ENCODE data around the gene CXCL6. TPM values are rescaled to one million over a fixed set of nuclear protein-coding genes. Genes with fewer than 3 reads are reported as not detected.

The CXCL6 gene
- total and polyA plus RNA-seq, 3 experiments from 2014 or later, result not detected

DNA sequence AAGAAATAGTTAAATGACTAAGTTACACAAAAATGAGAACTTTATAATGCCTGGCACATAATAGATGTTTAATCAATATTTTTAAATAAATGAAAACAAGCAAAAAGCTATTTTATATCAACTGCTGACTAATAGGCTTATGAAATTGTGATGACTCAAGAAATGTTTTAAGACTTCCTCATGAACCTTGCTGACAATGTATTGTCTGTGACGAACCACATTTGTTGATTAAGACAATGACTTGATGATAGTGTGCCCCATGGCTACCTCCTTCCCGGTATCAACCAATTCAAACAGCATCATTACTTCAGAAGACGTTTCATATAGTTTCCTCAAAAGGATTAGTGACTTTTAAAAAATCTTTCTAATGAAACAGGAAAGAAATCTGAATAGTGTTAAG lies 7.9 kb downstream of the CXCL6 start:
- H3K4me1 Mint-ChIP-seq, result no peaks in the 10 kb centered on the region
- POLR2A ChIA-PET, result no interaction called here

DNA sequence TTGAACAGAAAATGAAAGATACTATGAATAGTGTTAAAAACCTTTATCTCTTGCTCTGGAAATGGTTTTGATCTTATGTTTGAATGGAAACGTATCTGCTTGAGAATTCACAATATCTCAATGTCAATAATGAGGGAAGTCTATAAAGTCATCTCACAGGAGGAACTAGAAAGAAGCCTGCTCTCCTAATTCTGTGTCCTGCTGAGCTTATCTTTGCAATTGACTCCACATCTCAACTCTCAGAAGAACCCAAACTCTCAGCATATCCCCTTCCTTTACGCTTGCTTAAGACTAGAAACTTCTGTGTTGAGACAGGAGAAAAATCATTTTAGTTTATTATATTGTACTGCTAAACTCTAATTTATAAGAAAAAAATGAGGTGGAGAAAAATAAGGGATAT lies 8.3 kb downstream of the CXCL6 start:
- Histone ChIP-seq H3K36me3 (ENCODE audit: insufficient read depth, low read length) (no peaks in the 10 kb centered on the region), H3K27me3 (ENCODE audit: insufficient read depth, low read length, poor library complexity, severe bottlenecking) (no peaks in the 10 kb centered on the region), H3K27ac (ENCODE audit: low read depth, low read length) (no peak overlapping the region), H3K4me3 (ENCODE audit: low read length) (no peak overlapping the region), H3K9me3 (ENCODE audit: low read length) (no peaks in the 10 kb centered on the region), H3K4me1 (ENCODE audit: insufficient read depth, low read length) (no peaks in the 10 kb centered on the region)
- H3K27ac Mint-ChIP-seq, result no peak overlapping the region
- CTCF ChIA-PET, result no interaction called here
- peaks cover 0 to 2% of the 10 kb centered on the region in 2 donors for H3K27me3 Mint-ChIP-seq
- no peaks in the 10 kb centered on the region for H3K4me1 Mint-ChIP-seq
- H3K36me3 Mint-ChIP-seq, result no peaks in the 10 kb centered on the region
- no peak for DNase-seq
- no peak overlapping the region for H3K4me3 Mint-ChIP-seq
- peaks cover 0 to 4% (median 1%) of the 10 kb centered on the region in 5 donors for H3K9me3 Mint-ChIP-seq
- POLR2A ChIA-PET, result no interaction called here

More for the DNA sequence above, 7.9 kb downstream of the CXCL6 start:
- no peak for DNase-seq
- CTCF ChIA-PET, result no interaction called here
- no peak overlapping the region for H3K27ac ChIP-seq (ENCODE audit: low read depth, low read length)
- Mint-ChIP-seq H3K27ac (no peak overlapping the region), H3K4me3 (no peak overlapping the region), H3K36me3 (no peaks in the 10 kb centered on the region), H3K9me3 (peaks cover 0 to 5% (median 1%) of the 10 kb centered on the region in 5 donors), H3K27me3 (peaks cover 0 to 2% of the 10 kb centered on the region in 2 donors)
- H3K9me3 ChIP-seq (ENCODE audit: low read length), result no peaks in the 10 kb centered on the region
- no peaks in the 10 kb centered on the region for H3K36me3 ChIP-seq (ENCODE audit: insufficient read depth, low read length)
- no peaks in the 10 kb centered on the region for H3K27me3 ChIP-seq (ENCODE audit: insufficient read depth, low read length, poor library complexity, severe bottlenecking)
- no peaks in the 10 kb centered on the region for H3K4me1 ChIP-seq (ENCODE audit: insufficient read depth, low read length)
- no peak overlapping the region for H3K4me3 ChIP-seq (ENCODE audit: low read length)

DNA sequence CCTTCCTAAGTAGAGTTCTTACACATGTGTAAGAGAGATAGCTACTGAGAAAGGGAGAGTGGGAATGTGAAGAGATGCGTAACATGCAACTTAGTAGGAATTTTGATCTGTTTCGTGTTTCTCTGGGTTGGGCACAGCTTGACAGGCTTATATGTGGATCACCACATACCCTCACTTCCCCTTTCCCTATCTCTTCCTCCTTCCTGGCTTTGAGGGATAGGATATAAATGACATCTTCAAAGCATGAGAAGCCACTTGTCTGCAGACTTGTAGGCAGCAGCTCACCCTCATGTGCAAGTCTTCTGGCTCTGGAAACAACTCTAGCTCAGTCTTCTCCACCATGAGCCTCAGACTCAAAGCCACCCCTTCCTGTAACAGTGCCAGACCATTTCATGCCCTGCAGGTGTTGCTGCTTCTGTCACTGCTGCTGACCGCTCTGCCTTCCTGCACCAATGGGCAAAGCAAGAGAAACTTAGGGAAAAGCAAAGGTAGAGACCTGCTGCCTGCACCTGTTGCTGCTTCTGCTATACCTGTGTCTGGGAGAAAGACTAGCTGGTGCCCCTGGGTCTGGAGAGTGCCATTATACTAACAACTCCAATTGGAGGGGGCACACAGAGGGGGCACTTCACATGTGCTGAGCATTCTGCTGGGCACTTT lies 11.2 kb downstream of the CXCL6 start:
- Mint-ChIP-seq H3K4me3 (no peak overlapping the region), H3K36me3 (no peaks in the 10 kb centered on the region), H3K27me3 (peaks cover 0 to 2% of the 10 kb centered on the region in 2 donors), H3K4me1 (no peaks in the 10 kb centered on the region), H3K27ac (peak overlapping the region in 1 of 8 donors; percentile 47), H3K9me3 (peaks cover 0 to 4% (median under 1%) of the 10 kb centered on the region in 5 donors)
- ChIA-PET POLR2A (no interaction called here), CTCF (no interaction called here)
- Histone ChIP-seq H3K27ac (ENCODE audit: low read depth, low read length) (no peak overlapping the region), H3K27me3 (ENCODE audit: insufficient read depth, low read length, poor library complexity, severe bottlenecking) (no peaks in the 10 kb centered on the region), H3K4me3 (ENCODE audit: low read length) (no peak overlapping the region), H3K4me1 (ENCODE audit: insufficient read depth, low read length) (no peaks in the 10 kb centered on the region), H3K9me3 (ENCODE audit: low read length) (no peaks in the 10 kb centered on the region), H3K36me3 (ENCODE audit: insufficient read depth, low read length) (no peaks in the 10 kb centered on the region)
- DNase-seq, result no peak

DNA sequence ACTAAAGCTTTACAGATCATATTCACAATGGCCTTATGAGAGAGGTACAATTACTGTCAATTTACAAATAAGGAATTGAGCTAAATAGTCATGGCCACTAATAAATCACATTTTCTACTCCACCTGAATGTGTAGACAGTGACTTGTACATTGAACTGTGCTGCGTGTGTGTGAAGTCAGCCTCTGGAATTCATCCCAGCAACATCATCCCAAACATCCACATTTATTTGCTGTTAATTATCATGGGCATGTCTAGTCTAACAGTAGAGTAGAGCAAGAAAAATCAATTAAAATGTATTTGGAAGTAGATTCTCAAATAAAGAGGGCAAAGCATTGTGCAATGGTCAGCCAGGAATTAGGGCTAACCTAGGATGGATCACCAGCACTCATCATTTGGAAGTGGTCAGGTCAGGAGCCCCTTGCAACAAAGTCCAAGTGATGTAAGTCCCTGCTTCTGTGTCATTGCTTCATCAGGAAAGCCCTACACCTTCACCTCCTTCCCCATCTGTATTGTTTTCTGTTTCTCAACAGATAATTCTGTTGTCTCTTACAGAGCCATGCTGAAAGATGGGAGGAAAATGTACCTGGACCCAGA lies 11.8 kb downstream of the CXCL6 start:
- Mint-ChIP-seq H3K4me3 (no peak overlapping the region), H3K9me3 (peaks cover 0 to 4% (median 0%) of the 10 kb centered on the region in 5 donors), H3K27me3 (peaks cover 0 to 2% of the 10 kb centered on the region in 2 donors), H3K4me1 (no peaks in the 10 kb centered on the region), H3K36me3 (no peaks in the 10 kb centered on the region), H3K27ac (no peak overlapping the region)
- no peaks in the 10 kb centered on the region for H3K9me3 ChIP-seq (ENCODE audit: low read length)
- POLR2A ChIA-PET, result no interaction called here
- no peak for DNase-seq
- no peak overlapping the region for H3K27ac ChIP-seq (ENCODE audit: low read depth, low read length)
- no peaks in the 10 kb centered on the region for H3K4me1 ChIP-seq (ENCODE audit: insufficient read depth, low read length)
- no peak overlapping the region for H3K4me3 ChIP-seq (ENCODE audit: low read length)
- CTCF ChIA-PET, result no interaction called here
- no peaks in the 10 kb centered on the region for H3K27me3 ChIP-seq (ENCODE audit: insufficient read depth, low read length, poor library complexity, severe bottlenecking)
- H3K36me3 ChIP-seq (ENCODE audit: insufficient read depth, low read length), result no peaks in the 10 kb centered on the region

DNA sequence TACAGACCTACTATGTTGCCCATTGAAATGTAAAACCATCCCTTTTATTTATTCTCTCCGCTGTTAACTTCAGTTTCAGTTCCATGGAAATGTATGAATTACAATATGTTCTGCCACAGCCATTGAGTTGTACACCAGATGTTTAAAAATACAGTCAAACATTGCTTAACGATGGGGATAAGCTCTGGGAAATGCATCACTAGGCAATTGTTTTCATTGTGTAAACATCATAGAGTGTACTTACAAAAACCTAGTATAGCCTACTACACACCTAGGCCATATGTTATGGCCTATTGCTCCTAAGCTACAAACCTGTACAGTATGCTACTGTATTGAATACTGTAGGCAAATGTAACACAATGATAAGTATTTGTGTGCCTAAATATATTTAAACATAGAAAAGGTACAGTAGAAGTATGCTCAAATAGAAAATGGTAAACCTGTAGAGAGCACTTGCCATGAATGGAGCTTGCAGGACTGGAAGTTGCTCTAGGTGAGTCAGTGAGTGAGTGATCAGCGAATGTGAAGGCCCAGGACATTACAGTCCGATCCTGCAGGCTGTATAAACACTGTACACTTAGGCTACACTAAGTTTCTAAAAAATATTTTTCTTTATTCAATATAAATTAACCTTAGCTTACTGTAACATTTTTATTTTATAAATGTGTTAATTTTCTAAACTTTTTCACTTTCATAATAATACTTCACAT lies 13.9 kb downstream of the CXCL6 start:
- ChIA-PET POLR2A (no interaction called here), CTCF (no interaction called here)
- DNase-seq, result no peak
- Histone ChIP-seq H3K4me3 (ENCODE audit: low read length) (no peak overlapping the region), H3K9me3 (ENCODE audit: low read length) (no peaks in the 10 kb centered on the region), H3K4me1 (ENCODE audit: insufficient read depth, low read length) (no peaks in the 10 kb centered on the region), H3K27me3 (ENCODE audit: insufficient read depth, low read length, poor library complexity, severe bottlenecking) (no peaks in the 10 kb centered on the region), H3K27ac (ENCODE audit: low read depth, low read length) (no peak overlapping the region), H3K36me3 (ENCODE audit: insufficient read depth, low read length) (no peaks in the 10 kb centered on the region)
- Mint-ChIP-seq H3K27me3 (peaks cover 0 to 4% of the 10 kb centered on the region in 2 donors), H3K4me1 (no peaks in the 10 kb centered on the region), H3K4me3 (no peak overlapping the region), H3K27ac (no peak overlapping the region), H3K36me3 (no peaks in the 10 kb centered on the region), H3K9me3 (peaks cover 0 to 3% (median 0%) of the 10 kb centered on the region in 5 donors)

DNA sequence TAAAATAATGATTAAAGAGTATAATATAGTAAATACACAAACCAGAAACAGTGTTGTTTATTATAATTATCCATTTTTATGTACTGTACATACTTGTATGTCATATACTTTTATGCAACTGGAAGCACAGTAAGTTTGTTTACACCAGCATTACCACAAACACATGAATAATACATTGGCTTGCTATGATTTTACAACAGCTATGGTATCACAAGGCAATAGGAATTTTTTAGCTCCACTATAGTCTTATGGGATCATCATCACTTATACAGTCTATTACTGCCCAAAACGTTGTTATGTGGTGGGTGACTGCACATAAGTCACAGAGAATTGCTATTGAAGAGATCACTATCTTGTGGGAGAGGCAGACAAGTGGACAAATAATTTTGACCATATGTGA lies 14.8 kb downstream of the CXCL6 start:
- CTCF ChIA-PET, result no interaction called here

DNA sequence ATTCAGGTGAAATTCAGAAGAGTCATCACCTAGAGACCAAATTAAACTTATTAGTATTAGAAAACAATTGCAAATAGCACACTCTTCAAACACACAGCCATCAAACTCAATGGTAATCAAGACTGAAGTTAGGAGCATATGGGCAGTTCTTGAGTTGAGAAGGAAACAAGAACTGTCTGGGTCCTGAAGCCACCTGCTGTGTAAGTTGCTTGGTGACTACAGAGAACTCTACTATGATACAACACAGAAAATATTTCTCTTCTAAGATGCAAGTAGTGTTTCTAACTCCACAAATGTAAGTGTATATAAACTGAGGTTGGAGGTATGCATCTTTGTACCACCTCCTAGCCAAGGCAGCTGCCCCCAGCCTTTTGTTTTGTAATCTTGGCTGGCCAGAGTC lies 16.3 kb downstream of the CXCL6 start:
- H3K27ac Mint-ChIP-seq, result no peak overlapping the region
- no peak for DNase-seq
- no peak overlapping the region for H3K4me3 Mint-ChIP-seq
- H3K4me1 Mint-ChIP-seq, result no peaks in the 10 kb centered on the region
- CTCF ChIA-PET, result no interaction called here
- no peak overlapping the region for H3K4me3 ChIP-seq (ENCODE audit: low read length)
- peaks cover 0 to 4% of the 10 kb centered on the region in 2 donors for H3K27me3 Mint-ChIP-seq
- no peaks in the 10 kb centered on the region for H3K36me3 Mint-ChIP-seq
- no peak overlapping the region for H3K27ac ChIP-seq (ENCODE audit: low read depth, low read length)
- no peaks in the 10 kb centered on the region for H3K27me3 ChIP-seq (ENCODE audit: insufficient read depth, low read length, poor library complexity, severe bottlenecking)
- POLR2A ChIA-PET, result no interaction called here
- H3K9me3 ChIP-seq (ENCODE audit: low read length), result no peaks in the 10 kb centered on the region
- H3K9me3 Mint-ChIP-seq, result peaks cover 0 to 3% (median 0%) of the 10 kb centered on the region in 5 donors
- no peaks in the 10 kb centered on the region for H3K4me1 ChIP-seq (ENCODE audit: insufficient read depth, low read length)
- H3K36me3 ChIP-seq (ENCODE audit: insufficient read depth, low read length), result no peaks in the 10 kb centered on the region

More for the DNA sequence above, 14.8 kb downstream of the CXCL6 start:
- H3K4me1 Mint-ChIP-seq, result no peaks in the 10 kb centered on the region
- Histone ChIP-seq H3K27ac (ENCODE audit: low read depth, low read length) (no peak overlapping the region), H3K4me3 (ENCODE audit: low read length) (no peak overlapping the region), H3K27me3 (ENCODE audit: insufficient read depth, low read length, poor library complexity, severe bottlenecking) (no peaks in the 10 kb centered on the region), H3K9me3 (ENCODE audit: low read length) (no peaks in the 10 kb centered on the region), H3K36me3 (ENCODE audit: insufficient read depth, low read length) (no peaks in the 10 kb centered on the region), H3K4me1 (ENCODE audit: insufficient read depth, low read length) (no peaks in the 10 kb centered on the region)
- peaks cover 0 to 3% (median 0%) of the 10 kb centered on the region in 5 donors for H3K9me3 Mint-ChIP-seq
- DNase-seq, result no peak
- H3K36me3 Mint-ChIP-seq, result no peaks in the 10 kb centered on the region
- H3K4me3 Mint-ChIP-seq, result no peak overlapping the region
- POLR2A ChIA-PET, result no interaction called here
- no peak overlapping the region for H3K27ac Mint-ChIP-seq
- H3K27me3 Mint-ChIP-seq, result peaks cover 0 to 4% of the 10 kb centered on the region in 2 donors

DNA sequence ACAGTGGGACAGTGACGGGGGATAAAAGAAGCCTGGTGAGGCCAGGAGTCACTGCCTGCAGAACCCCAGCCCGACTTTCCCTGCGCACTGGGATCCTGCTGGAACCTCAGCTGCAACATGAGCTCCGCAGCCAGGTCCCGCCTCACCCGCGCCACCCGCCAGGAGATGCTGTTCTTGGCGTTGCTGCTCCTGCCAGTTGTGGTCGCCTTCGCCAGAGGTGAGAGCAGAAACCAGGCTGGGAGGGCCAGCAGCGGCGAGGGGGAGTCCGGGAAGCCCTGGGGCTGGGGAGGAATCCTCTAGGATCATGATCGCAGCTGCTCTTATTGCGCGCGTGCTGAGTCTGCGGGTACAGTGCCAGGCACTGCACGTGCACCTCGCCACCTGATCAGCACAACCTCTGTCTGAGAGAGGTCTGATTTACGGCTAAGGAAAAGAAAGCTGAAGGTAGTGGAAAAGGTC lies 16.8 kb downstream of the CXCL6 start, which contains the start of gene PF4V1:
TSS of gene PF4V1 (plus strand) at position 51 of the 459 bp plus-strand sequence. CDS start at position 118, 67 bp downstream.
- Histone ChIP-seq H3K4me3 (ENCODE audit: low read length) (no peak within 1 kb of the TSS), H3K9me3 (ENCODE audit: low read length) (no peaks in the 10 kb centered on the region), H3K4me1 (ENCODE audit: insufficient read depth, low read length) (no peaks in the 10 kb centered on the region), H3K36me3 (ENCODE audit: insufficient read depth, low read length) (no peaks in the 10 kb centered on the region), H3K27me3 (ENCODE audit: insufficient read depth, low read length, poor library complexity, severe bottlenecking) (no peaks in the 10 kb centered on the region), H3K27ac (ENCODE audit: low read depth, low read length) (no peak within 1 kb of the TSS)
- no peak within 1 kb of the TSS for H3K4me3 Mint-ChIP-seq
- H3K36me3 Mint-ChIP-seq, result no peaks in the 10 kb centered on the region
- peaks cover 0 to 3% (median 0%) of the 10 kb centered on the region in 5 donors for H3K9me3 Mint-ChIP-seq
- DNase-seq, result no peak
- POLR2A ChIA-PET, result no interaction called here
- no peaks in the 10 kb centered on the region for H3K4me1 Mint-ChIP-seq
- peaks cover 0 to 1% of the 10 kb centered on the region in 2 donors for H3K27me3 Mint-ChIP-seq
- CTCF ChIA-PET, result no interaction called here
- H3K27ac Mint-ChIP-seq, result no peak within 1 kb of the TSS
